Right lobe of liver (tissue), 4 donors: ENCODE data around the gene PPP1R3A.

Experiments used
- CTCF ChIP-seq, 4 donors: fragments of 200-600 bp in 3 of 4; fragments of 450-650 bp in 1 of 4; IDR thresholded peaks; one replicate each; pipeline versions ENCODE4 v1.5.1 to v1.8.0; 2016 to 2022; ENCODE audit warnings: antibody characterized with exemption in 4 of 4, mild to moderate bottlenecking in 2 of 4
- POLR2A ChIP-seq: fragments of 450-650 bp; IDR thresholded peaks from one replicate; pipeline ENCODE4 v1.6.1; 2017; ENCODE audit warnings: antibody characterized with exemption, mild to moderate bottlenecking
- donor health status: DM: no; HTN: no; CAD: no.
- donor health status: DM: no; HTN: no; CAD: no.
- donor health status: DM: no; HTN: yes; CAD: no.

- TF ChIP-seq CTCF (IDR thresholded peaks at IDR 0.05) (no peak), POLR2A (no peak)
Observed at GRCh38 chr7:113891828-113892227, 27.0 kb downstream of the PPP1R3A start.
